ENCODE results near the gene CYP11A1.
"Not testable (repeated sequence)": the region's sequence is repeated elsewhere in the genome, so short reads cannot be mapped to it uniquely, and the experiment has no call there.

CYP11A1 gene

GRCh38 chr15:74400915-74401757, 33.7 kb upstream of the CYP11A1 start:
- DNase-seq (ENCODE audit: low read depth) = no peak

- DNase-seq (ENCODE audit: low read depth) = no peak
These were observed 32.9 kb upstream of the CYP11A1 start for GRCh38 chr15:74400313-74400860.

GRCh38 chr15:74399511-74400312, 32.3 kb upstream of the CYP11A1 start:
- no peak for DNase-seq (ENCODE audit: low read depth)

- DNase-seq (ENCODE audit: low read depth) = no peak
These were observed 31.7 kb upstream of the CYP11A1 start for GRCh38 chr15:74399100-74399499.

GRCh38 chr15:74398183-74398582, 30.7 kb upstream of the CYP11A1 start:
- DNase-seq (ENCODE audit: low read depth) = no peak

- DNase-seq (ENCODE audit: low read depth) = no peak
These were observed 30.0 kb upstream of the CYP11A1 start for GRCh38 chr15:74397239-74398068.

- no peak for DNase-seq (ENCODE audit: low read depth)
These were observed 29.2 kb upstream of the CYP11A1 start for GRCh38 chr15:74396445-74397238.

- no peak for DNase-seq (ENCODE audit: low read depth)
These were observed 28.6 kb upstream of the CYP11A1 start for GRCh38 chr15:74396146-74396438.

GRCh38 chr15:74395319-74396145, 28.1 kb upstream of the CYP11A1 start:
- DNase-seq (ENCODE audit: low read depth) = no peak

- no peak for DNase-seq (ENCODE audit: low read depth)
These were observed 26.8 kb upstream of the CYP11A1 start for GRCh38 chr15:74394090-74394846.

- DNase-seq (ENCODE audit: low read depth) = no peak
These were observed 26.0 kb upstream of the CYP11A1 start for GRCh38 chr15:74393423-74393822.

- DNase-seq (ENCODE audit: low read depth) = no peak
These were observed 25.5 kb upstream of the CYP11A1 start for GRCh38 chr15:74392902-74393301.

- DNase-seq (ENCODE audit: low read depth) = no peak
These were observed 25.0 kb upstream of the CYP11A1 start for GRCh38 chr15:74392451-74392830.

GRCh38 chr15:74391582-74392450, 24.4 kb upstream of the CYP11A1 start:
- no peak for DNase-seq (ENCODE audit: low read depth)

GRCh38 chr15:74390647-74391288, 23.3 kb upstream of the CYP11A1 start:
- DNase-seq (ENCODE audit: low read depth) = no peak

- not testable (repeated sequence) for DNase-seq (ENCODE audit: low read depth)
These were observed 22.7 kb upstream of the CYP11A1 start for GRCh38 chr15:74390049-74390646.

- DNase-seq (ENCODE audit: low read depth) = no peak
These were observed 22.0 kb upstream of the CYP11A1 start for GRCh38 chr15:74389241-74390048.
